ENCODE measurements around the gene SYT2.

- TF ChIP-seq CTCF (conservative IDR thresholded peaks at IDR 0.05; ENCODE audit: low read depth, low read length) (no peak), EZH2 (IDR thresholded peaks at IDR 0.05; ENCODE audit: borderline replicate concordance, low read depth, low read length, poor library complexity, severe bottlenecking) (no peak)
Measured at GRCh38 chr1:202578565-202578964, 131.7 kb downstream of the SYT2 start.

Data from A673 (cell line).